Neuronal stem cell (in vitro differentiated cells): ENCODE results near the gene HYAL3.
A peak's percentile ranks its signal among the peaks of the same experiment; 100 is the strongest.

Experiments
- DNase-seq: peaks from one replicate; pipeline ENCODE4 v3.0.0-alpha.2; 2013; ENCODE audit warnings: low spot score
- H2AFZ ChIP-seq: one replicate; pipeline ENCODE4 v1.6.1; 2013; ENCODE audit warnings: mild to moderate bottlenecking, low read length, inconsistent platforms
- H2AK5ac ChIP-seq: 2 replicates; pipeline ENCODE4 v1.6.1; 2013; ENCODE audit warnings: low read depth, mild to moderate bottlenecking, inconsistent platforms, low read length, moderate library complexity, mixed read lengths
- H2BK120ac ChIP-seq: 2 replicates; pipeline ENCODE4 v1.6.1; 2013; ENCODE audit warnings: low read depth, mild to moderate bottlenecking, inconsistent platforms, low read length, moderate library complexity, mixed read lengths
- H2BK12ac ChIP-seq: one replicate; pipeline ENCODE4 v1.6.1; 2013; ENCODE audit warnings: low read length, inconsistent platforms
- H2BK15ac ChIP-seq: 2 replicates; pipeline ENCODE4 v1.6.1; 2013; ENCODE audit warnings: mild to moderate bottlenecking, low read length, inconsistent platforms, mixed read lengths
- H2BK5ac ChIP-seq: one replicate; pipeline ENCODE4 v1.6.1; 2013; ENCODE audit warnings: inconsistent platforms, mild to moderate bottlenecking, low read length, moderate library complexity
- H3K14ac ChIP-seq: one replicate; pipeline ENCODE4 v1.6.1; 2013; ENCODE audit warnings: low read length, inconsistent platforms
- H3K18ac ChIP-seq: 2 replicates; pipeline ENCODE4 v1.6.1; 2013; ENCODE audit warnings: low read length, inconsistent platforms
- H3K23ac ChIP-seq: 2 replicates; pipeline ENCODE4 v1.6.1; 2013; ENCODE audit warnings: low read depth, mild to moderate bottlenecking, mixed read lengths, low read length, inconsistent platforms; ENCODE audit not compliant: poor library complexity
- H3K27ac ChIP-seq: replicated peaks from 3 replicates; pipeline ENCODE4 v1.5.1; 2013; ENCODE audit warnings: low read length, inconsistent platforms
- H3K27me3 ChIP-seq, 3 experiments: 2 replicates each; pipeline ENCODE4 v1.6.1; 2013; ENCODE audit warnings: low read length in 3 of 3, mild to moderate bottlenecking in 2 of 3, inconsistent platforms in 1 of 3, low read depth in 1 of 3, mixed read lengths in 1 of 3, moderate library complexity in 1 of 3; ENCODE audit not compliant: control insufficient read depth in 3 of 3, insufficient read depth in 3 of 3
- H3K36me3 ChIP-seq, 2 donors: replicated peaks in 1 of 2; 2 replicates each; pipeline ENCODE4 v1.6.1; 2013; ENCODE audit warnings: low read length in 2 of 2; ENCODE audit not compliant: control insufficient read depth in 2 of 2, insufficient read depth in 2 of 2
- H3K4ac ChIP-seq: 2 replicates; pipeline ENCODE4 v1.6.1; 2013; ENCODE audit warnings: inconsistent platforms, mild to moderate bottlenecking, low read length, moderate library complexity
- H3K4me1 ChIP-seq, 2 donors: 1 replicate in 1 of 2; 2 replicates in 1 of 2; pipeline ENCODE4 v1.6.1; 2013; ENCODE audit warnings: low read length in 2 of 2, low read depth in 1 of 2; ENCODE audit not compliant: control insufficient read depth in 2 of 2, insufficient read depth in 1 of 2
- H3K4me2 ChIP-seq: one replicate; pipeline ENCODE4 v1.6.1; 2013; ENCODE audit warnings: mild to moderate bottlenecking, low read length, inconsistent platforms; ENCODE audit not compliant: insufficient read depth, poor library complexity, severe bottlenecking
- H3K4me3 ChIP-seq, 2 donors: 2 replicates each; pipeline ENCODE4 v1.5.1; 2013; ENCODE audit warnings: low read length in 2 of 2, mild to moderate bottlenecking in 2 of 2, inconsistent platforms in 1 of 2, moderate library complexity in 1 of 2
- H3K79me1 ChIP-seq: one replicate; pipeline ENCODE4 v1.6.1; 2013; ENCODE audit warnings: low read depth, mild to moderate bottlenecking, inconsistent platforms, low read length, moderate library complexity
- H3K9ac ChIP-seq: one replicate; pipeline ENCODE4 v1.6.1; 2013; ENCODE audit warnings: mild to moderate bottlenecking, low read depth, low read length, inconsistent platforms; ENCODE audit not compliant: poor library complexity
- H3K9me3 ChIP-seq, 2 donors: replicated peaks in 1 of 2; 2 replicates each; pipeline versions ENCODE3 to v1.6.1; 2013; ENCODE audit warnings: low read length in 2 of 2, mild to moderate bottlenecking in 2 of 2, inconsistent platforms in 1 of 2, low read depth in 1 of 2, mixed read lengths in 1 of 2, moderate library complexity in 1 of 2; ENCODE audit not compliant: control insufficient read depth in 2 of 2, insufficient read depth in 1 of 2
- H4K8ac ChIP-seq: one replicate; pipeline ENCODE4 v1.6.1; 2013; ENCODE audit warnings: low read depth, mild to moderate bottlenecking, inconsistent platforms, low read length, moderate library complexity
- H4K91ac ChIP-seq: one replicate; pipeline ENCODE4 v1.6.1; 2013; ENCODE audit warnings: low read length, low read depth, mild to moderate bottlenecking, inconsistent platforms; ENCODE audit not compliant: poor library complexity
- WGBS, 2 donors: extraction: QIAGEN DNeasy Blood & Tissue Kit; methylation state at CpG; one replicate each; pipeline ENCODE4 v1.1.7; 2013; ENCODE audit warnings: missing lambda C conversion rate in 2 of 2, mixed read lengths in 1 of 2; ENCODE audit not compliant: insufficient read length in 2 of 2, insufficient replicate concordance in 1 of 2; ENCODE audit errors: extremely low coverage in 2 of 2; 5-methylcytosine and 5-hydroxymethylcytosine counted together

The HYAL3 gene

GRCh38 chr3:50324351-50325112 is 25.3 kb upstream of the HYAL3 start:
- Histone ChIP-seq H3K27ac (no peak overlapping the region), H4K91ac (peak overlapping the region; percentile 28)
- WGBS, 2 donors, result no CpG with 5 or more reads among the region's 4 CpGs

GRCh38 chr3:50323614-50324199 is 24.5 kb upstream of the HYAL3 start:
- Histone ChIP-seq H3K9me3 (no peaks in the 10 kb centered on the region), H2AFZ (no peak overlapping the region), H3K4me3 (no peak overlapping the region), H3K18ac (peak overlapping the region; percentile 23), H3K27ac (no peak overlapping the region), H2BK5ac (no peak overlapping the region), H2AK5ac (peak overlapping the region; percentile 44), H3K9ac (peak overlapping the region; percentile 21), H4K91ac (no peak overlapping the region), H3K4ac (no peak overlapping the region), H2BK15ac (peak overlapping the region; percentile 14), H3K36me3 (peaks cover 23 to 45% of the 10 kb centered on the region in 2 donors), H3K4me2 (no peak overlapping the region), H2BK120ac (no peak overlapping the region), H4K8ac (no peak overlapping the region), H3K27me3 (no peaks in the 10 kb centered on the region), H3K79me1 (peaks cover 20% of the 10 kb centered on the region), H3K23ac (no peak overlapping the region), H2BK12ac (peak overlapping the region; percentile 68), H3K4me1 (peaks cover 32 to 33% of the 10 kb centered on the region in 2 donors), H3K14ac (no peak overlapping the region)
- no CpG with 5 or more reads among the region's 5 CpGs for WGBS, 2 donors
- DNase-seq, result no peak

More at GRCh38 chr3:50324351-50325112, 25.3 kb upstream of the HYAL3 start:
- no peak overlapping the region for H3K14ac ChIP-seq
- no peaks in the 10 kb centered on the region for H3K27me3 ChIP-seq
- H2AFZ ChIP-seq, result no peak overlapping the region
- H3K36me3 ChIP-seq, result peaks cover 17 to 42% of the 10 kb centered on the region in 2 donors
- peaks cover 17% of the 10 kb centered on the region for H3K79me1 ChIP-seq
- H3K4me2 ChIP-seq, result no peak overlapping the region
- peaks cover 28 to 32% of the 10 kb centered on the region in 2 donors for H3K4me1 ChIP-seq
- no peak overlapping the region for H4K8ac ChIP-seq
- H3K23ac ChIP-seq, result no peak overlapping the region
- H3K9ac ChIP-seq, result no peak overlapping the region
- no peak overlapping the region for H2BK120ac ChIP-seq
- H2BK5ac ChIP-seq, result no peak overlapping the region
- H2BK12ac ChIP-seq, result no peak overlapping the region
- H3K18ac ChIP-seq, result peak overlapping the region; percentile 25
- DNase-seq, result no peak
- H2AK5ac ChIP-seq, result peak overlapping the region; percentile 38
- no peak overlapping the region for H2BK15ac ChIP-seq
- peak overlapping the region in 1 of 2 donors; percentile 0 for H3K4me3 ChIP-seq
- no peaks in the 10 kb centered on the region for H3K9me3 ChIP-seq
- no peak overlapping the region for H3K4ac ChIP-seq

GRCh38 chr3:50323092-50323600 is 23.9 kb upstream of the HYAL3 start:
- Histone ChIP-seq H3K18ac (peak overlapping the region; percentile 23), H3K4me2 (peak overlapping the region; percentile 54), H3K27me3 (no peaks in the 10 kb centered on the region), H4K8ac (no peak overlapping the region), H3K27ac (no peak overlapping the region), H2BK12ac (peak overlapping the region; percentile 68), H3K36me3 (peaks cover 28 to 51% of the 10 kb centered on the region in 2 donors), H3K9ac (peak overlapping the region; percentile 21), H3K79me1 (peaks cover 26% of the 10 kb centered on the region), H2BK120ac (peak overlapping the region; percentile 94), H3K9me3 (no peaks in the 10 kb centered on the region), H3K4me3 (no peak overlapping the region), H2BK15ac (peak overlapping the region; percentile 99), H2AFZ (no peak overlapping the region), H2AK5ac (peak overlapping the region; percentile 90), H3K14ac (no peak overlapping the region), H2BK5ac (no peak overlapping the region), H4K91ac (no peak overlapping the region), H3K23ac (no peak overlapping the region), H3K4ac (no peak overlapping the region), H3K4me1 (peaks cover 30 to 35% of the 10 kb centered on the region in 2 donors)
- WGBS, 2 donors, result no CpG with 5 or more reads among the region's 4 CpGs
- DNase-seq, result no peak
